ENCODE measurements around the gene DUSP22. TPM values are rescaled to one million over a fixed set of nuclear protein-coding genes. Genes with fewer than 3 reads are reported as not detected.

DUSP22 gene
- total RNA-seq, 4 donors from 2014 or later: 53.3 to 95.2 (median 71.3) TPM

GRCh38 chr6:395432-396125 lies 103.3 kb downstream of the DUSP22 start:
- no peak for TF ChIP-seq CTCF (IDR thresholded peaks at IDR 0.05)
- TF ChIP-seq POLR2AphosphoS5 (IDR thresholded peaks at IDR 0.05): no peak
- TF ChIP-seq POLR2A (IDR thresholded peaks at IDR 0.05): no peak
- no peak for TF ChIP-seq EP300 (IDR thresholded peaks at IDR 0.05)
- no peak overlapping the region for H3K27ac ChIP-seq
- peaks cover 76% of the 10 kb centered on the region for H3K27me3 ChIP-seq
- no peaks in the 10 kb centered on the region for H3K36me3 ChIP-seq
- H3K4me1 ChIP-seq: peaks cover 33% of the 10 kb centered on the region
- no peak overlapping the region for H3K4me3 ChIP-seq
- WGBS: 73% methylated on average over 10 of the region's 10 CpGs
- no peaks in the 10 kb centered on the region for H3K9me3 ChIP-seq
- no peak for DNase-seq (ENCODE audit: low spot score in 2 of 2)

- no peaks in the 10 kb centered on the region for H3K9me3 ChIP-seq
- peaks cover 71% of the 10 kb centered on the region for H3K27me3 ChIP-seq
- no peak for DNase-seq (ENCODE audit: low spot score in 2 of 2)
- TF ChIP-seq POLR2AphosphoS5 (IDR thresholded peaks at IDR 0.05): no peak
- no peak for TF ChIP-seq POLR2A (IDR thresholded peaks at IDR 0.05)
- TF ChIP-seq EP300 (IDR thresholded peaks at IDR 0.05): no peak
- no peak for TF ChIP-seq CTCF (IDR thresholded peaks at IDR 0.05)
- no peak overlapping the region for H3K27ac ChIP-seq
- peaks cover 29% of the 10 kb centered on the region for H3K4me1 ChIP-seq
- WGBS: 57% methylated on average over 6 of the region's 6 CpGs
- no peak overlapping the region for H3K4me3 ChIP-seq
- H3K36me3 ChIP-seq: no peaks in the 10 kb centered on the region
Measured at GRCh38 chr6:396126-396520, 103.8 kb downstream of the DUSP22 start.

GRCh38 chr6:397056-397455 lies 104.8 kb downstream of the DUSP22 start:
- DNase-seq (ENCODE audit: low spot score in 2 of 2): no peak
- 91% methylated on average over 13 of the region's 13 CpGs for WGBS
- Histone ChIP-seq H3K9me3 (no peaks in the 10 kb centered on the region), H3K27me3 (peaks cover 61% of the 10 kb centered on the region), H3K4me1 (peaks cover 20% of the 10 kb centered on the region), H3K4me3 (no peak overlapping the region), H3K27ac (no peak overlapping the region), H3K36me3 (no peaks in the 10 kb centered on the region)
- TF ChIP-seq POLR2A (IDR thresholded peaks at IDR 0.05) (no peak), POLR2AphosphoS5 (IDR thresholded peaks at IDR 0.05) (no peak), CTCF (IDR thresholded peaks at IDR 0.05) (no peak), EP300 (IDR thresholded peaks at IDR 0.05) (no peak)

- no peak for TF ChIP-seq CTCF (IDR thresholded peaks at IDR 0.05)
- no peak for TF ChIP-seq EP300 (IDR thresholded peaks at IDR 0.05)
- no peak for TF ChIP-seq POLR2AphosphoS5 (IDR thresholded peaks at IDR 0.05)
- Histone ChIP-seq H3K36me3 (no peaks in the 10 kb centered on the region), H3K4me1 (peaks cover 14% of the 10 kb centered on the region), H3K9me3 (no peaks in the 10 kb centered on the region), H3K27me3 (peaks cover 57% of the 10 kb centered on the region), H3K27ac (no peak overlapping the region), H3K4me3 (no peak overlapping the region)
- DNase-seq (ENCODE audit: low spot score in 2 of 2): no peak
- 82% methylated on average over 5 of the region's 5 CpGs for WGBS
Measured at GRCh38 chr6:397604-398003, 105.3 kb downstream of the DUSP22 start.

- no peaks in the 10 kb centered on the region for H3K36me3 ChIP-seq
- H3K4me1 ChIP-seq: peaks cover 11% of the 10 kb centered on the region
- peaks cover 57% of the 10 kb centered on the region for H3K27me3 ChIP-seq
- no peak for DNase-seq (ENCODE audit: low spot score in 2 of 2)
- no peaks in the 10 kb centered on the region for H3K9me3 ChIP-seq
- WGBS: 94% methylated on average over 2 of the region's 2 CpGs
- H3K4me3 ChIP-seq: no peak overlapping the region
- TF ChIP-seq CTCF (IDR thresholded peaks at IDR 0.05) (no peak), POLR2AphosphoS5 (IDR thresholded peaks at IDR 0.05) (no peak)
- H3K27ac ChIP-seq: no peak overlapping the region
Measured at GRCh38 chr6:398065-398464, 105.8 kb downstream of the DUSP22 start.

All from suprapubic skin (tissue), 4 donors.